Memory B cell (primary cell): Measurements from ENCODE around the gene ARRDC1.
"Not testable (repeated sequence)": the region's sequence is repeated elsewhere in the genome, so short reads cannot be mapped to it uniquely, and the experiment has no call there.

Source experiments
- ATAC-seq: fragments of 150-1000 bp; cut with Tn5 transposase; 2 replicates; pipeline ENCODE4 v1.10.0; 2021; ENCODE audit warnings: low read depth, mild to moderate bottlenecking, moderate library complexity
- DNase-seq, 2 donors: peaks; one replicate each; pipeline ENCODE4 v3.0.0; 2022; ENCODE audit warnings: low spot score in 2 of 2
- H3K27ac Mint-ChIP-seq: one replicate; pipeline ENCODE4 v1.8.0; 2022; ENCODE audit warnings: mild to moderate bottlenecking, moderate library complexity, mixed read lengths
- H3K27me3 Mint-ChIP-seq: one replicate; pipeline ENCODE4 v1.8.0; 2022; ENCODE audit warnings: mixed read lengths
- H3K36me3 Mint-ChIP-seq: one replicate; pipeline ENCODE4 v1.8.0; 2022; ENCODE audit warnings: mild to moderate bottlenecking, mixed read lengths
- H3K4me1 Mint-ChIP-seq: one replicate; pipeline ENCODE4 v1.8.0; 2022; ENCODE audit warnings: mixed read lengths
- H3K4me3 Mint-ChIP-seq: one replicate; pipeline ENCODE4 v1.8.0; 2022; ENCODE audit warnings: mild to moderate bottlenecking, moderate library complexity, mixed read lengths
- H3K9me3 Mint-ChIP-seq: one replicate; pipeline ENCODE4 v1.8.0; 2022; ENCODE audit warnings: mixed read lengths

Gene ARRDC1

DNA sequence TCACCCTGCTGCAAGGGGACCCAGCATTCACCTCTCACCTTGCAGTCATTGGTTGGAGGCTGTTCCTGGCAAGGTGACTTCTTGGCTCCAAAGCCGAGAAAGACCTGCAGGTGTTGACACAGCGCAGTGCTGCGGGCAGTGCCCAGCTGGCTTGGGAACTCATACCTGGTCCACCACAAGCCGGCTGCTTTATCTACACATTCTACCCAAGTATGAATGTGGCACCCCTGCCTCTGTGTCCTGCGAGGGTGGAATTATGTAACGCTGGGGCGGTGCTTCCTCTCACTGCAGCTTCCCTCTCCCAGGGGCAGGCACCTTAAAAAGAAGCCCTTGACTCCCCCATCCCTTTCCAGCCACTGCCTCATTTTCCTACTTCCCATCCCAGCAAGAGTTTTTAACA is 12.7 kb upstream of the ARRDC1 start:
- Mint-ChIP-seq H3K9me3 (no peaks in the 10 kb centered on the region), H3K4me3 (no peak overlapping the region), H3K36me3 (peaks cover 3% of the 10 kb centered on the region), H3K4me1 (peaks cover 7% of the 10 kb centered on the region), H3K27me3 (no peaks in the 10 kb centered on the region), H3K27ac (no peak overlapping the region)
- DNase-seq: no peak
- no peak for ATAC-seq

GRCh38 chr9:137593176-137593575 is 12.3 kb upstream of the ARRDC1 start:
- Mint-ChIP-seq H3K36me3 (no peaks in the 10 kb centered on the region), H3K4me3 (no peak overlapping the region)
- no peak for ATAC-seq

GRCh38 chr9:137596577-137596976 is 8.9 kb upstream of the ARRDC1 start:
- H3K4me3 Mint-ChIP-seq, H3K36me3 Mint-ChIP-seq, H3K27me3 Mint-ChIP-seq, H3K4me1 Mint-ChIP-seq, H3K9me3 Mint-ChIP-seq, H3K27ac Mint-ChIP-seq, DNase-seq, ATAC-seq: not testable (repeated sequence)

More at GRCh38 chr9:137593176-137593575, 12.3 kb upstream of the ARRDC1 start:
- H3K4me1 Mint-ChIP-seq: peaks cover 4% of the 10 kb centered on the region
- H3K27me3 Mint-ChIP-seq: no peaks in the 10 kb centered on the region
- H3K27ac Mint-ChIP-seq: no peak overlapping the region
- no peak for DNase-seq
- no peaks in the 10 kb centered on the region for H3K9me3 Mint-ChIP-seq

GRCh38 chr9:137598943-137599342 is 6.5 kb upstream of the ARRDC1 start:
- H3K4me1 Mint-ChIP-seq: peaks cover 8% of the 10 kb centered on the region
- ATAC-seq (no peak), DNase-seq (no peak)
- no peak overlapping the region for H3K4me3 Mint-ChIP-seq
- H3K9me3 Mint-ChIP-seq: no peaks in the 10 kb centered on the region
- H3K36me3 Mint-ChIP-seq: no peaks in the 10 kb centered on the region
- H3K27ac Mint-ChIP-seq: no peak overlapping the region
- H3K27me3 Mint-ChIP-seq: no peaks in the 10 kb centered on the region

- Mint-ChIP-seq H3K9me3 (no peaks in the 10 kb centered on the region), H3K4me1 (peaks cover 21% of the 10 kb centered on the region), H3K4me3 (no peak overlapping the region), H3K27ac (no peak overlapping the region), H3K27me3 (no peaks in the 10 kb centered on the region), H3K36me3 (no peaks in the 10 kb centered on the region)
- ATAC-seq (no peak), DNase-seq (no peak)
Observed at GRCh38 chr9:137602661-137603060, 2.8 kb upstream of the ARRDC1 start.

DNA sequence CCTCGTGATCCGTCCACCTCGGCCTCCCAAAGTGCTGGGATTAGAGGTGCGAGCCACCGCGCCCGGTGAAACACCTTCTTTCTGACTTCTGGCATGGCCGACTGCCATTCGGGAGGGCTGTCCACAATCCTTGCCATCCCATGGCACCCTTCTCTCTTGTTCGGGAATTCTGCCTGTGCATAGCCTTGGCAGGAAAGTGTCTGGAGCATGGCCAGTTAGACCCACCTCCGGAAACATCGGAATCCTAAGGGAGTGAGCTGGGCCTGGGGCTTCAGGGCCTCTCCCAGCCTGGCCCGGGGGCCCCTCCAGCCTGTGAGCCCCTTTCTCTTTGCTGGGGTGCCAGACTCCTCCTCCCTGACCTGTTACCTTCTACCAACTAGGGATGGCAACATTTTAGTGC is 1.6 kb upstream of the ARRDC1 start:
- H3K36me3 Mint-ChIP-seq: no peaks in the 10 kb centered on the region
- DNase-seq: no peak
- peaks cover 16% of the 10 kb centered on the region for H3K4me1 Mint-ChIP-seq
- H3K27ac Mint-ChIP-seq: no peak overlapping the region
- H3K27me3 Mint-ChIP-seq: no peaks in the 10 kb centered on the region
- peak overlapping the region; percentile 62 for H3K4me3 Mint-ChIP-seq
- no peaks in the 10 kb centered on the region for H3K9me3 Mint-ChIP-seq
- ATAC-seq: no peak

- Mint-ChIP-seq H3K4me1 (peaks cover 16% of the 10 kb centered on the region), H3K36me3 (no peaks in the 10 kb centered on the region), H3K9me3 (no peaks in the 10 kb centered on the region), H3K27me3 (no peaks in the 10 kb centered on the region), H3K4me3 (peak overlapping the region; percentile 62), H3K27ac (no peak overlapping the region)
- peak in 1 of 2 donors; percentile 28 for DNase-seq
- no peak for ATAC-seq
Observed at GRCh38 chr9:137604345-137605086, 970 bp upstream of the ARRDC1 start.

DNA sequence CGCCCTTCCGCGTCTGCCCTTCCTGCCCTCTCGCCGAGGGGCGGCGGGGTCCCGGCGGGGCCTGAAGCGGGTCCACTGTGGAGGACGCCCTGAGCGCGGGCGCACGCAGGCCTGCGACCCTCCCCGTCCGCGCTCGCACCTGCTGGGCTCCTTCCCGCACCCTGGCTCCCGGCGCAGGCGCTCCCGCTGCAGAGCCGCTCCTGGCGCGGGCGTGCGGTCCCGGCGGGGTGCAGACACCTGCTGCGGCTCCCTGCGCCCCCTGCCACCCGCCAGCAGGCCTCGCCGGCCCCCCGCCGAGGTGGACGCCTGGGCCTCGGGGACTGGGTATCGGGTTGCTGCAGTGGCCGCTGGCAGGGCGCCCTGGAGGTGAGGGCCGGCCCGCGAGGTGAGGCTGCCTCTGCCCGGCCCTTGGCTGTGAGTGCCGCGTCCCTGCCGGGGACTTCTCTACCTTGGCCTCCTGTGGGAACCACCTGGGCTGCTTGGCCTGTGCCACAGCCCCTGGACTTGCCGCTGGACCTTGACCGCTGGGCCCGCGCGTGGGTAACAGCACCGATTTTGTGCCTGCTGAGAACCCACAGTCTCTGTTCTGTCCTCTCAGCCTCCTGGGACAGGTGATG is 627 bp downstream of the ARRDC1 start:
- DNase-seq: peak in 1 of 2 donors; percentile 47
- H3K27me3 Mint-ChIP-seq: no peaks in the 10 kb centered on the region
- no peak overlapping the region for H3K27ac Mint-ChIP-seq
- peak; percentile 2 for ATAC-seq
- H3K4me1 Mint-ChIP-seq: peaks cover 16% of the 10 kb centered on the region
- H3K36me3 Mint-ChIP-seq: no peaks in the 10 kb centered on the region
- peak overlapping the region; percentile 78 for H3K4me3 Mint-ChIP-seq
- no peaks in the 10 kb centered on the region for H3K9me3 Mint-ChIP-seq

- Mint-ChIP-seq H3K27me3 (no peaks in the 10 kb centered on the region), H3K4me1 (peaks cover 20% of the 10 kb centered on the region), H3K27ac (no peak overlapping the region), H3K36me3 (no peaks in the 10 kb centered on the region), H3K4me3 (peak overlapping the region; percentile 78), H3K9me3 (no peaks in the 10 kb centered on the region)
- ATAC-seq: no peak
- DNase-seq: no peak
Observed at GRCh38 chr9:137606734-137607138, 1.2 kb downstream of the ARRDC1 start.

DNA sequence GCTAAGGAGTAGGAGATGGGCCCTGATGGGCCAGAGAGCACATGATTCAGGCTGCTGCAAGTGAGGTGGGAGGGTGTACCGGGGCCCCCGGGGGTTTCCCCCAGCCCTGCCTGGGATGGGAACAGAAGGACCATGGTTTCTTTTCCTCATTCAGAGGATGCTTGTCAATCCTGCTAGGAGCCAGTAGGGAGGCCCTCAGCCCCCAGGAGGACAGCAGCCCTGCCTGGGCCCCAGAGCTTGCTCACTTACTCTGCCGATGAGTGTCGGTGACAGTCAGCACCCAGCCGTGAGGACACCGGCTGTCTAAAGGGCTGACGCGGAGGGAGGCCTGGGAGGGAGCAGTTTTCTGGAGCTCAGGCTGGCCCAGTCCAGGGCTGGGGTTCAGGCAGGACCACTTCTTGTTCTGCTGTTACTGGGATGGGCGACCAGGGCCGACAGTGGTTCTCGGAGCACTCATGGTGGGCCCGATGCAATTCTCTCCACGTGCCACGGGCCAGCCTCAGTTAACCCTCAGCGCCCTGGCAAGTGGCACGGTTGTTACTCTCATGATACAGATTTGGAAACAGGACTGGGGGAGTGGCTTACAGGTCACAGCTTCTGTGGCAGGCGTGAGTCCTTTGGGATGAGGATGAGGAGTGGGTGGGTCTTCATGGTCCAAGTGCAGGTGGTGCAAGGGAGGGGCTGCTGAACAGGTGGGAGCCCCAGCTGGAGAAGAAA is 1.8 kb downstream of the ARRDC1 start:
- no peak overlapping the region for H3K27ac Mint-ChIP-seq
- peak overlapping the region; percentile 78 for H3K4me3 Mint-ChIP-seq
- H3K27me3 Mint-ChIP-seq: no peaks in the 10 kb centered on the region
- ATAC-seq: no peak
- DNase-seq: no peak
- H3K9me3 Mint-ChIP-seq: no peaks in the 10 kb centered on the region
- peaks cover 25% of the 10 kb centered on the region for H3K4me1 Mint-ChIP-seq
- H3K36me3 Mint-ChIP-seq: no peaks in the 10 kb centered on the region

- H3K36me3 Mint-ChIP-seq: peaks cover 2% of the 10 kb centered on the region
- ATAC-seq (no peak), DNase-seq (no peak)
- no peak overlapping the region for H3K27ac Mint-ChIP-seq
- no peaks in the 10 kb centered on the region for H3K9me3 Mint-ChIP-seq
- no peak overlapping the region for H3K4me3 Mint-ChIP-seq
- H3K27me3 Mint-ChIP-seq: no peaks in the 10 kb centered on the region
- peaks cover 22% of the 10 kb centered on the region for H3K4me1 Mint-ChIP-seq
Observed at GRCh38 chr9:137610944-137611343, 5.5 kb downstream of the ARRDC1 start.

GRCh38 chr9:137611623-137612609 is 6.4 kb downstream of the ARRDC1 start:
- Mint-ChIP-seq H3K4me3 (no peak overlapping the region), H3K4me1 (peaks cover 20% of the 10 kb centered on the region), H3K9me3 (no peaks in the 10 kb centered on the region), H3K27me3 (no peaks in the 10 kb centered on the region), H3K36me3 (peaks cover 2% of the 10 kb centered on the region), H3K27ac (no peak overlapping the region)
- DNase-seq (no peak), ATAC-seq (peak; percentile 43)

DNA sequence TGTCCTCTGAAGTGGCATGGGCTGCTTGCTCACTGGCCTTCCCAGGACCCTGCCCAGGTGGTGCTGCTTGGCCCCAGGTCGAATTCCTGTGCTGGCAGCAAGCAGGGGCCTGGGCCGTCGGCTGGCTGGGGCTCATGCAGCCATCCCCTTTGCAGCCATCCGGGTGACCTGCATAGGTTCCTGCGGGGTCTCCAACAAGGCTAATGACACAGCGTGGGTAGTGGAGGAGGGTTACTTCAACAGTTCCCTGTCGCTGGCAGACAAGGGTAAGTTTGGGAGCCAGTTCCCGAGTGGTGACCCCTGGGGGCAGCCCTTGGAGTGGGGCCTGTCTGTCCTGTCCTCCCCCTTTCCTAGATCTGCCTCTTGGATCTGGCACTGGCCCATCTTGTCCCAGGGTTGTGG is 7.3 kb downstream of the ARRDC1 start:
- no peak overlapping the region for H3K27ac Mint-ChIP-seq
- DNase-seq (no peak), ATAC-seq (no peak)
- H3K9me3 Mint-ChIP-seq: no peaks in the 10 kb centered on the region
- no peaks in the 10 kb centered on the region for H3K27me3 Mint-ChIP-seq
- no peak overlapping the region for H3K4me3 Mint-ChIP-seq
- H3K4me1 Mint-ChIP-seq: peaks cover 17% of the 10 kb centered on the region
- peaks cover 2% of the 10 kb centered on the region for H3K36me3 Mint-ChIP-seq
